GM12864 (cell line): ENCODE measurements around the gene PALD1.
"Not testable (repeated sequence)": the region's sequence is repeated elsewhere in the genome, so short reads cannot be mapped to it uniquely, and the experiment has no call there.

Experiments used
- DNase-seq: peaks from one replicate; pipeline ENCODE4 v3.0.0-alpha.2; 2011; ENCODE audit warnings: low read depth
- H3K4me3 ChIP-seq: 2 replicates; pipeline ENCODE4 v1.5.1; 2011; ENCODE audit warnings: mild to moderate bottlenecking, low read depth, low read length, control low read depth
- CTCF ChIP-seq: IDR thresholded peaks from 2 replicates; pipeline ENCODE4 v1.5.1; 2011; ENCODE audit warnings: low read depth, mild to moderate bottlenecking, moderate library complexity, low read length, control low read depth, inconsistent platforms; ENCODE audit errors: missing control alignments

The PALD1 gene

GRCh38 chr10:70575486-70575873 lies 96.9 kb downstream of the PALD1 start:
- no peak for DNase-seq
- H3K4me3 ChIP-seq, result no peak overlapping the region
- no peak for TF ChIP-seq CTCF

DNA sequence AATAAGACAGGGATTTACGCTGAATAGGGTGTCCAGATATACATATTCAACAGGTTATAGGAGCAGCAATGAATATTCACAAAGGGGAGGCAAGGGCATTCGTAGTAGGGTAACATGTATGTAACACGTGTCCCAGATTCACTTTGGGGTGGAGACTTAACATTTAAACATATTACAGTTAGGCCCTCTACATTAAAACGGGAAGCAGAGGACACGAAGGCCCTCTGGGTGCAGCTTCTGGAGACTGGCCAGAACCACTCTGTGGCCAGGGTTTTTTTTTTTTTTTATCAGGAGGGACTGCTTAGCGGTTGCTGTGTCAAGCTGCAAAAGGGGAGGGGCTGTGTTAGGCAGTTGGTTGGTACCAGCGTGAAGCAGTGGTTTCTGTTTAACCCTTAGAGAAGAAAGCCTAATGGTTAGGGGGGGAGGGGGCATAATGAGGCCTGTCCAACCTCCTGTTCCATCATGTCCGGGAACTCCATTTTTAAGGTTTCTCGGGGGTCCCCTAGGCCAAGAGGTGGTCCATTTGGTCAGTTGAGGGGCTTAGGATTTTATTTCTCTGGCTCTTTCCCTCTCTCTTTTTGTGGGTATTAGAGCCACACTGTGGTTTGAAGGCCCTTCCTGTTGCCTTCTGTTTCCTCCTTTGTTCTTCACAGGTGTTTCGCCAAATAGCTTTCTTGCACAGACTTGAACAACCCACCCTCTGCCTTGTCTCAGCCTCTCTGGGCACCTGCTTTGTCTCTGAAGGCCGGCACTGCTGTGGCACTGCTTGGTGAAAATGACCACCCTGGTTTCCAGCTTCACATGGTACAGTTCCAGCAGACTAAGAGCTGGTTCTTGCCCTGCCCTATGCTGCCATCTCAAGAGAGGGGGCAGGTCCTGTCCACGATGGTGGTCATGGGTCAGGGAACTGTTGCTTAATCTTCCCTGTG lies 97.6 kb downstream of the PALD1 start:
- H3K4me3 ChIP-seq, result peak overlapping the region; percentile 31
- no peak for TF ChIP-seq CTCF
- peak; percentile 80 for DNase-seq

GRCh38 chr10:70576803-70577517 lies 98.4 kb downstream of the PALD1 start:
- peak overlapping the region; percentile 31 for H3K4me3 ChIP-seq
- DNase-seq, result no peak
- no peak for TF ChIP-seq CTCF

DNA sequence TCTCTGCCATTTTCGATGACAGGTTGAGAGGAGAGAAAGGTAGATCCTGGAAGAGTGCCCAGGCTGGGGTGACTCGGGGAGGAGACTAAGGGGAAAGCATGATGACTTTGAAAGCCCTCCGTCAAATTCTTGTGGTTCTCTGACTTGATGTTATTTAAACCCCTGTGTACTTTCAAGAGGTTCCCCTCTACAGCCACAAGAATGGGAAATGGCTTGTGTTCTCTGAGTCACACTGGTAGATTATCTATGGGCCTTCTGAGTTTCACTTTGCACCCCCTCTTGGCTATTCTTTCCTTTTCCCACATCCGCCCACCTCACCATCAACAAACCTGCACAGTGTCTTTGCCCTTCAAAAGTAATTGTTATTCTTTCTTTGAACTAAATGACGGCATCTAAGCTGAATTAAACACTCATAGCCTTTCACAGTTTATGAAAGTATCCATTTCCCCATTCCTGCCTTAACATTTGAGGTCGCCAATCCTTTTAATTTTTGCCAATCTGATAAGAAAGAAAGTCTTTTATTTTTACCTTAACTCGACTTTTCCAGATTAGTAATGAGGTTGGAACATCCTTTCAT lies 99.9 kb downstream of the PALD1 start:
- TF ChIP-seq CTCF, result no peak
- H3K4me3 ChIP-seq, result no peak overlapping the region
- DNase-seq, result peak; percentile 87

DNA sequence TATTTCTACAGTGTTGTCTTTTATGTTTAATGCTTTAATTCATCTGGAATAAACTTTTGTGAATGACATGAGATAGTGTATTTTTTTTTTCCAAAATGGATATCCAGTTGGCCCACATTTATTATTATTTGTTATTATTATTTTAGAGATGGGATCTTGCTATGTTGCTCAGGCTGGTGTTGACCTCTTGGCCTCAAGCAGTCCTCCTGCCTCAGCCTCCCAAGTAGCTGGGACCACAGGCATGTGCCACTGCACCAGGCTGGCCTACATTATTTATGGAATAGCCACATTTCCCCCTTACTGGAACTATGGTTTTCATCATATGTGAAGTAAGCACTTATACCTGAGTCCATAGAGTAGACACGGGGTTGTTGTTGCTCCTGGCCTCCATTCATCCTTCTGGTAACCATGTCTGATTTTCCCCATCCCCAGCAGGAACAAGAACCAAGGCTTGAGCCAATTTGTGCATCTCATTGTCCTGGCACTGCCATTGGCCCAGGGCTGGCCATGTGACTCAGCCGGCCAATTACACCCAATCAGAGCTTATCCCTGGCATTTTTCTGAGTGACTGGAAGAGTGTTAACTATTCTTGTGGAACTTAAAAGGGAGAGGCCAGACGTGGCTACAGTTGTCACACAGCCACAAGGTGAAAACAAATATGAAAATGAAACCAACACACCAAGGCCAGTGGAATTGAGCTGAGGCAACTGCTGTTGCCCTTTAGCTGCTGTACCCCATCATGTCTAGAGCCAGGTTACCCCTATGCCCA lies 100.9 kb downstream of the PALD1 start:
- TF ChIP-seq CTCF, result no peak
- no peak overlapping the region for H3K4me3 ChIP-seq
- no peak for DNase-seq

DNA sequence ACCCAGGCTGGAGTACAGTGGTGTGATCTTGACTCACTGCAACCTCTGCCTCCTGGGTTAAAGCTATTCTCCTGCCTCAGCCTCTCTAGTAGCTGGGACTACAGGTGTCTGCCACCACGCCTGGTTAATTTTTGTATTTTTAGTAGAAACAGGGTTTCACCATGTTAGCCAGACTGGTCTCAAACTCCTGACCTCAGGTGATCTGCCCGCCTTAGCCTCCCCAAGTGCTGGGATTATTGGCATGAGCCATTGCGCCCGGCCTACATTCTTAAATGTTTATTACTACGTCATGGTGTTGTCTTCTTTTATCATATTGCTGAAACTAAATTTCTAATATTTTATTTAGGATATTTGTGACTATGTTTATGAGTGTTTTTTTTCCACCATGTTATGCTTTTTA lies 102.6 kb downstream of the PALD1 start:
- DNase-seq, H3K4me3 ChIP-seq: not testable (repeated sequence)
